ENCODE results near the gene C6orf62.

Gene C6orf62

GRCh38 chr6:24742216-24742738, 23.3 kb upstream of the C6orf62 start:
- TF ChIP-seq ZNF747 (tag by site-specific recombination; IDR thresholded peaks at IDR 0.05) (no peak), AEBP2 (tag by site-specific recombination; IDR thresholded peaks at IDR 0.05; ENCODE audit: borderline replicate concordance) (no peak), ZNF549 (tag by site-specific recombination; IDR thresholded peaks at IDR 0.05) (no peak), ZNF623 (tag by site-specific recombination; IDR thresholded peaks at IDR 0.05) (no peak), REST (tag by site-specific recombination; IDR thresholded peaks at IDR 0.05) (no peak), IKZF3 (tag by site-specific recombination; IDR thresholded peaks at IDR 0.05) (no peak), KLF1 (tag by site-specific recombination; IDR thresholded peaks at IDR 0.05) (no peak), ZNF423 (tag by site-specific recombination; IDR thresholded peaks at IDR 0.05) (no peak), KLF8 (tag by site-specific recombination; IDR thresholded peaks at IDR 0.05) (no peak), BCL11A (tag by site-specific recombination; IDR thresholded peaks at IDR 0.05; ENCODE audit: low read depth) (no peak), KLF9 (tag by site-specific recombination; IDR thresholded peaks at IDR 0.05; ENCODE audit: low read depth) (no peak), ZNF701 (tag by site-specific recombination; IDR thresholded peaks at IDR 0.05) (no peak), ZNF23 (tag by site-specific recombination; IDR thresholded peaks at IDR 0.05; ENCODE audit: borderline replicate concordance) (no peak), ZNF664 (tag by site-specific recombination; IDR thresholded peaks at IDR 0.05) (no peak)
- no peak overlapping the region for H3K4me3 ChIP-seq (ENCODE audit: low read depth, low read length)
- H3K4me1 ChIP-seq (ENCODE audit: control insufficient read depth, insufficient read depth, low read length), result no peaks in the 10 kb centered on the region
- ChIA-PET CTCF (no interaction called here), POLR2A (interaction anchor here (1.2 kb wide), 1 partner anchor 33 kb away, joined by 3 read pairs; the partner anchor contains the start of gene GMNN)
- H3K27ac ChIP-seq (ENCODE audit: extremely low read depth, low read depth, low read length), result no peak overlapping the region
- H3K9me3 ChIP-seq (ENCODE audit: control insufficient read depth, insufficient read depth, low read depth, low read length), result no peaks in the 10 kb centered on the region
- no peaks in the 10 kb centered on the region for H3K36me3 ChIP-seq (ENCODE audit: control insufficient read depth in 2 of 2, insufficient read depth in 1 of 2, low read length in 2 of 2)

GRCh38 chr6:24740861-24741260, 21.9 kb upstream of the C6orf62 start:
- TF ChIP-seq ZNF140 (tag by site-specific recombination; IDR thresholded peaks at IDR 0.05) (no peak), ZNF391 (tag by site-specific recombination; IDR thresholded peaks at IDR 0.05; ENCODE audit: borderline replicate concordance, low read depth) (no peak), ZSCAN18 (tag by site-specific recombination; IDR thresholded peaks at IDR 0.05) (no peak), ZNF223 (tag by site-specific recombination; IDR thresholded peaks at IDR 0.05) (no peak), ZBTB17 (tag by site-specific recombination; IDR thresholded peaks at IDR 0.05) (no peak), ZNF10 (tag by site-specific recombination; IDR thresholded peaks at IDR 0.05) (no peak), PRDM1 (tag by site-specific recombination; IDR thresholded peaks at IDR 0.05) (no peak), ZNF561 (tag by site-specific recombination; IDR thresholded peaks at IDR 0.05; ENCODE audit: borderline replicate concordance) (no peak), ZNF341 (tag by site-specific recombination; IDR thresholded peaks at IDR 0.05; ENCODE audit: low read depth) (no peak), OSR2 (tag by site-specific recombination; IDR thresholded peaks at IDR 0.05) (no peak), ZNF211 (tag by site-specific recombination; IDR thresholded peaks at IDR 0.05; ENCODE audit: low read depth) (no peak), ZSCAN16 (tag by site-specific recombination; IDR thresholded peaks at IDR 0.05) (no peak), ZNF426 (tag by site-specific recombination; IDR thresholded peaks at IDR 0.05) (no peak)
- H3K36me3 ChIP-seq (ENCODE audit: control insufficient read depth in 2 of 2, insufficient read depth in 1 of 2, low read length in 2 of 2), result no peaks in the 10 kb centered on the region
- no peak overlapping the region for H3K27ac ChIP-seq (ENCODE audit: extremely low read depth, low read depth, low read length)
- POLR2A ChIA-PET, result no interaction called here
- H3K9me3 ChIP-seq (ENCODE audit: control insufficient read depth, insufficient read depth, low read depth, low read length), result no peaks in the 10 kb centered on the region
- H3K4me1 ChIP-seq (ENCODE audit: control insufficient read depth, insufficient read depth, low read length), result no peaks in the 10 kb centered on the region
- CTCF ChIA-PET, result interaction anchor here (0.7 to 1.0 kb wide), 3 partner anchors 16 to 39 kb away, joined by 3 to 4 read pairs (median 3); no protein-coding TSS in a partner anchor
- H3K4me3 ChIP-seq (ENCODE audit: low read depth, low read length), result no peak overlapping the region

All from HEK293 (cell line).